Caco-2 (cell line): ENCODE data around the gene TIGD2. TPM values are rescaled to one million over a fixed set of nuclear protein-coding genes. Genes with fewer than 3 reads are reported as not detected.

Source experiments
- Bru-seq: library from RNA; stranded (reverse); fragments of 400-500 nt; gene quantifications from one replicate; lab custom pipeline; 2021; lab: Mats Ljungman, UMichigan
- BruChase-seq, 2 experiments: library from RNA; stranded (reverse); fragments of 400-500 nt; gene quantifications; one replicate each; lab custom pipeline; 2021; lab: Mats Ljungman, UMichigan
- BruUV-seq: library from RNA; stranded (reverse); fragments of 400-500 nt; replicated peaks from 2 replicates; lab custom pipeline; 2021; lab: Mats Ljungman, UMichigan
- CTCF ChIA-PET: fragments of 300-600 bp; sonication (Branson Sonifier 250); formaldehyde crosslinking; loops from one replicate; lab custom pipeline; 2022; ENCODE audit warnings: antibody characterized with exemption; lab: Charles Lee
- POLR2A ChIA-PET: fragments of 300-600 bp; sonication (Branson Sonifier 250); formaldehyde crosslinking; loops from one replicate; lab custom pipeline; 2022; ENCODE audit warnings: antibody characterized with exemption; lab: Charles Lee
- DNase-seq, 2 experiments: peaks; one replicate each; pipeline versions ENCODE4 v3.0.0 to v3.0.0-alpha.2; 2020 to 2022
- H3K27me3 ChIP-seq: replicated peaks from 2 replicates; pipeline ENCODE4 v1.6.0; 2011; ENCODE audit warnings: low read length; ENCODE audit not compliant: control insufficient read depth, insufficient read depth
- H3K36me3 ChIP-seq: 2 replicates; pipeline ENCODE4 v1.5.1; 2011; ENCODE audit warnings: low read length; ENCODE audit not compliant: control insufficient read depth, insufficient read depth
- H3K4me1 ChIP-seq: fragments of 250-450 bp; sonication (Bioruptor Pico); 2 replicates; pipeline ENCODE4 v1.5.1; 2020; ENCODE audit warnings: mild to moderate bottlenecking
- H3K4me3 ChIP-seq: 2 replicates; pipeline ENCODE4 v1.5.1; 2011; ENCODE audit warnings: low read depth, mild to moderate bottlenecking, control low read depth, low read length
- H3K9me3 ChIP-seq: fragments of 250-450 bp; sonication (Bioruptor Pico); 2 replicates; pipeline ENCODE4 v1.5.1; 2020; ENCODE audit warnings: mild to moderate bottlenecking, moderate library complexity
- H3K27ac Mint-ChIP-seq: one replicate; pipeline ENCODE4 v1.8.0; 2022; ENCODE audit warnings: mixed read lengths; ENCODE audit not compliant: unreplicated experiment
- H3K27me3 Mint-ChIP-seq: one replicate; pipeline ENCODE4 v1.8.0; 2022; ENCODE audit warnings: mixed read lengths; ENCODE audit not compliant: insufficient read depth, unreplicated experiment
- H3K36me3 Mint-ChIP-seq: one replicate; pipeline ENCODE4 v1.8.0; 2022; ENCODE audit warnings: mild to moderate bottlenecking, mixed read lengths; ENCODE audit not compliant: insufficient read depth, unreplicated experiment
- H3K4me1 Mint-ChIP-seq: one replicate; pipeline ENCODE4 v1.8.0; 2022; ENCODE audit warnings: low read depth, mixed read lengths; ENCODE audit not compliant: unreplicated experiment
- H3K4me3 Mint-ChIP-seq: one replicate; pipeline ENCODE4 v1.8.0; 2022; ENCODE audit warnings: mild to moderate bottlenecking, moderate library complexity, mixed read lengths; ENCODE audit not compliant: unreplicated experiment
- H3K9me3 Mint-ChIP-seq: one replicate; pipeline ENCODE4 v1.8.0; 2022; ENCODE audit warnings: mixed read lengths; ENCODE audit not compliant: unreplicated experiment
- CTCF ChIP-seq, 2 experiments: fragments of 200-600 bp in 1 of 2; IDR thresholded peaks; 1 replicate in 1 of 2; 2 replicates in 1 of 2; pipeline versions ENCODE4 v1.5.1 to v1.8.0; 2011 to 2022; ENCODE audit warnings: antibody characterized with exemption in 1 of 2, control low read depth in 1 of 2, inconsistent platforms in 1 of 2, low read depth in 1 of 2, low read length in 1 of 2, mild to moderate bottlenecking in 1 of 2, moderate library complexity in 1 of 2; ENCODE audit not compliant: insufficient read depth in 1 of 2, severe bottlenecking in 1 of 2, unreplicated experiment in 1 of 2
- intact Hi-C: fragments of 100-400 bp; cut with micrococcal nuclease; formaldehyde crosslinking; loops from one replicate; pipeline ENCODE4 v1.10.0; 2022; ENCODE audit not compliant: unreplicated experiment
- long read RNA-seq: library from polyadenylated mRNA; stranded (forward); transcript quantifications from one replicate; pipeline ENCODE4 v2.0.0, GENCODE V29; 2022
- total RNA-seq: library from RNA; stranded (reverse); gene quantifications from 2 replicates; pipeline ENCODE4 v1.2.3, GENCODE V29; 2022

The TIGD2 gene
- 25.4 and 26.1 TPM in 2 replicates for total RNA-seq
- percentile 98 among the genes with signal in this experiment for Bru-seq, nascent RNA
- BruChase-seq, experiment 1, labeled RNA remaining after a 2-hour chase: percentile 98 among the genes with signal in this experiment
- BruChase-seq, experiment 2, labeled RNA remaining after a 6-hour chase: percentile 86 among the genes with signal in this experiment
- long read RNA-seq, transcript TIGD2-202 (2 exons, 3,217 nt): major isoform, 24 of 27 reads
- long read RNA-seq, partial matches to known transcripts: 0 of 27 reads
- long read RNA-seq, other reads (novel, unspliced or antisense): 0 of 27 reads

DNA sequence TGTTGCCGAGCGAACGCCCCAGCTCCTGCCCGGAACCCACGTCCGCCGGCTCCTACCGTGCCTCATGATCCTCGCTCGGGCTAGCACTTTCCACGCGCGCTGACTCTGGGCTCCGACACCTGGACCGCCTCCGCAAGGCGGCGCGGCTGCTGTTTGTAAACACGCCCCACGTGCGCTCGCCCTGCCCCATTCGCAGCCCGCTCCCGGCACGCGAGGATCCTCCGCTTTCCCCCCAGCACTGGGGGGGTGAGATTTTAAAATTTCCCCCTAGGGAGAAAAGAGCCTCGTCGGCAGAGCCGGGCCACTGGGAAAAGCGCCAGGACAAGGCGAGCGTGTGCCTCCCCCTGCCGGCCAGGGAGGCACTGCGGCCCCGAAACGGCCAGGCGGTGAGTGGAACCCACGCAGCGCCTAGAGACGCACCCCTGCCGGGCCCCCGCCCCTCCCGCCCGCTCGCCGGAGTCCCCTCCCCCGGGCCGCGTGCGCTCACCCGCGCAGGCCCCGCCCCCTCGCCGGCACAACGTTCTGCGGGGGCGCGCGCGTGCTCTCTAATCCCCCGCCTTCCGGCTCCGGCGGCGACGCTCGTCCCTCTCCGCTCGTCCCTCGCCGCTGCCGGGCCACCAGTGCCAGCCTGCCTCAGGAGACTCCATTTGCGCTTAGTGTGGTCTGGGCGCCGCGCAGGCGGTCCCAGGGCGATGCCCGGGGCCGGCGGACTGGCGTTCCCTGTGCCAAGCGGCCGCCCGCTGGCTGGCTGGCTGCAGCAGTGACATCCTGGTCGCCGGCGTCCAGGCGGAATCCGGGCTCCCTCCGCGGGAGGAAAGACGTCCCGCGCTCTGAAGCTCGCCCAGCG lies at the start of gene TIGD2:
TSS of gene TIGD2 (plus strand) at position 548 of the 847 bp plus-strand sequence. CDS start 1,442 bp downstream, outside the sequence.
- H3K4me1 ChIP-seq: peaks cover 13% of the 10 kb centered on the region
- Mint-ChIP-seq H3K27ac (peak within 1 kb of the TSS; percentile 96), H3K27me3 (no peaks in the 10 kb centered on the region), H3K4me3 (peak within 1 kb of the TSS; percentile 98), H3K36me3 (peaks cover 50% of the 10 kb centered on the region), H3K4me1 (peaks cover 31% of the 10 kb centered on the region), H3K9me3 (no peaks in the 10 kb centered on the region)
- no TSS peak for BruUV-seq
- TF ChIP-seq CTCF (IDR thresholded peaks at IDR 0.05; ENCODE audit: insufficient read depth in 1 of 2, low read depth in 1 of 2, low read length in 1 of 2, severe bottlenecking in 1 of 2, unreplicated experiment in 1 of 2): peak; percentile 69 to 84
- H3K36me3 ChIP-seq: peaks cover 1% of the 10 kb centered on the region; the same call in 1 of the 2 replicates
- H3K27me3 ChIP-seq: no peaks in the 10 kb centered on the region
- DNase-seq: peak; percentile 86 to 91
- H3K4me3 ChIP-seq: peak within 1 kb of the TSS; percentile 86
- ChIA-PET POLR2A (no interaction called here), CTCF (no interaction called here)
- intact Hi-C loops: loop anchor here (1.0 to 5.0 kb wide), 4 partner anchors 48 to 288 kb away; partner anchors contain the start of gene FAM13A
- H3K9me3 ChIP-seq: no peaks in the 10 kb centered on the region; the same call in 1 of the 2 replicates

DNA sequence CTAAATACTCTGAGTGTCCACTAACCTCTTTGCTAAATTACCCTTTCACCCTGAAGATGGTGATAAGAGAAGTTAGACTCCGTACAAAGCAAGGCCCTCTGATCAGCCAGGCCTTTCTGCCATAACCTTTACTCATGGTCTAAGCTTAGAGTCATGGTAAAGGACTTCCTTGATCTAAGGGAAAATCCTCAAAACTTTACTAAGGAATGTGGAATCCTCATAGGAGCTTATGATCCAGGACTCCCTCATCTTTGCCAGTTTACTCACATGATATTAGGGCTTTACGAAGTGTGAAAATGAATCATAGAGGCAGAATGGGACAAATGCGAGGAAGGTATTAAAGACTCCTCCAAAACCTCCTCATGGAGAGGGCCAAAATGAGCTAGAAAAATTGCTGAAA lies 46.5 kb upstream of the TIGD2 start:
- POLR2A ChIA-PET: no interaction called here
- no TSS peak for BruUV-seq
- intact Hi-C loops: no loop called here

More for the DNA sequence above, 46.5 kb upstream of the TIGD2 start:
- Mint-ChIP-seq H3K4me1 (no peaks in the 10 kb centered on the region), H3K9me3 (no peaks in the 10 kb centered on the region), H3K4me3 (no peak overlapping the region), H3K36me3 (no peaks in the 10 kb centered on the region), H3K27ac (no peak overlapping the region), H3K27me3 (no peaks in the 10 kb centered on the region)
- DNase-seq: no peak
- no peaks in the 10 kb centered on the region for H3K36me3 ChIP-seq
- H3K9me3 ChIP-seq: no peaks in the 10 kb centered on the region
- no peak for TF ChIP-seq CTCF (IDR thresholded peaks at IDR 0.05; ENCODE audit: insufficient read depth in 1 of 2, low read depth in 1 of 2, low read length in 1 of 2, severe bottlenecking in 1 of 2, unreplicated experiment in 1 of 2)
- H3K4me1 ChIP-seq: no peaks in the 10 kb centered on the region
- no peaks in the 10 kb centered on the region for H3K27me3 ChIP-seq
- no peak overlapping the region for H3K4me3 ChIP-seq
- CTCF ChIA-PET: no interaction called here
